Lower leg skin (tissue), 3 donors: Measurements from ENCODE around the gene RPL7A.

Experiments
- CTCF ChIP-seq, 3 donors: fragments of 450-650 bp; IDR thresholded peaks; one replicate each; pipeline ENCODE4 v1.5.1; 2016; ENCODE audit warnings: antibody characterized with exemption in 3 of 3, mild to moderate bottlenecking in 3 of 3, moderate library complexity in 2 of 3
- POLR2A ChIP-seq, 2 donors: fragments of 450-650 bp; IDR thresholded peaks; one replicate each; pipeline ENCODE4 v1.6.1; 2016 to 2017; ENCODE audit warnings: antibody characterized with exemption in 2 of 2, mild to moderate bottlenecking in 1 of 2, moderate library complexity in 1 of 2

GRCh38 chr9:133385452-133385851, 37.4 kb downstream of the RPL7A start:
- TF ChIP-seq CTCF (IDR thresholded peaks at IDR 0.05) = no peak
- TF ChIP-seq POLR2A (IDR thresholded peaks at IDR 0.05) = no peak
